Stimulated activated CD4-positive, alpha-beta T cell treated with anti-CD3 and anti-CD28 coated beads, TNF-alpha, amount 100 ng/mL, for 24 hours (primary cell): ENCODE results near the gene P2RX4.
"Not testable (repeated sequence)": the region's sequence is repeated elsewhere in the genome, so short reads cannot be mapped to it uniquely, and the experiment has no call there.

Experiments
- DNase-seq, 3 experiments: peaks; one replicate each; pipeline ENCODE4 v3.0.0-alpha.2; 2020; ENCODE audit warnings: low read depth in 3 of 3

Gene P2RX4

DNA sequence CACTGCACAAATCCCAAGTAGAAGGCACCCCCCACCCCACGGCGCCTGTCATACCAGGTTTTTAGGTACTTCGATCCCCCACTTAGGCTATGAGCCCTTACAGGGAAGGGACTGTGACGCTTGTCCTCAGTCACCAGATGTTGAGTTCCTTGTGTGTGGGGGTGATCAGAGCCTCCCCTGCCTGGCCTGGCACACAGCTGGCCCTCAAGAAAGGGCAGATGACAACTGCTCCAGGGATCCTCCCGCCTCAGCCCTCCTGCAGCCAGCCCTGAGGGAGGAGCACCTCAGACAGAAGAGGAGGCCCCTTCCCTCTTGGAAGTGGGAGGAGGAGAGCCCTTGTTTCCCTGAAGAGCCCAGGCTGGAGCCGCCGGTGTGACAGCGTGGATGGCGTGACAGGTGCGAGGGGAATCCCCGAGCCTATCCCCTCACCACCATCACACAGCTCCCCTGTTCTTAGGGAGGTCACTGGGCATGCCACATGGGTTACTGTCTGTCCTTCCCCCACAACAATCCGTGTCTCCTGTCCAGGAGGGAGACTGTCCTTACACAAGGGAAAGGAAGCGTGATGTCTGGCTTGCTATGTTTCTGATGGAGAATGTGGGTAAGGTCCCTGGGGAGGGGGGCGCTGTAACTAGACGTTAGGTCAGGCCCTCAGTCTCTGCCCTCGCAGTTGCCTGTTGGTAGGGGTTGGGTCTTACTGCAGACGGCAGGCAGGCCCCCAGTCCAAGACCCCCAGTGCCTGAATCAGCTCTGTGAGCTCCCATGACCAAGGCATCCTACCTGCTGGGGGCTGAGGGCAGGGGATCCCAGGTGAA is 31.4 kb downstream of the P2RX4 start:
- no peak for DNase-seq

DNA sequence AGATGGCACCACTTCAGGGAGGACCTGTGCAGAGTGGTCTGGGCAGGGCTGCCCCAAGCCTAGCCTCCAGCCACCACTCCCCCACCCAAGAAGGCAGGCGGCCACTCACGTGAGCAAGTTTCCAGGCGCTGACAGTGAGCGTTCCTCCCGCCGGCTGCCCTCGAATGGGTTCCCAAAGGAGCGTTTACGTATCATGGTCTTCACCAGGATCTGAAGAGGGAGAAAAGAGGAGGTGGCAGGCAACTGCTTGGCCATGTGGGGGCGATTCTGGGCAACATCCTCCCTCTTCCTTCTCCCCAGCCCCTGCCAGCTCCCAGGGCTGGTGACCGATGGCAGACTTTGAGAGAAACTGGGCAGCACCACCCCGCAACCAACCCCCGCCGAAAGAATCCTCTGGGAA is 35.1 kb downstream of the P2RX4 start:
- no peak for DNase-seq

DNA sequence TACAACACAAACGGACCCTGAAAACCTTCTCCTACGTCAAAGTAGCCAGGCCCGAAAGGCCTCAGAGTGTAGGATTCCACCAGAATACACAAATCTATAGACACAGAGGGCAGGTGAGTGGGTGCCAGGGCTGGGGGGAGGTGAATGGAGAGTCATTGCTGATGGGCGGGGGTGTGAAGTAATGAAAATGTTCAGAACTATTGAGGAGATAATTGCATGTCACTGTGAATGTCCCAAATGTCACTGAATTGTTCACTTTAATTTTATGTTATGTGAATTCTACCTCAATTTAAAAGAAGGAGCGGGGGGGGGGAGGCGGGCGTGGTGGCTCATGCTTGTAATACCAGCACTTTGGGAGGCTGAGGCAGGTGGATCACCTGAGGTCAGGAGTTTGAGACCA is 36.0 kb downstream of the P2RX4 start:
- DNase-seq: no peak

DNA sequence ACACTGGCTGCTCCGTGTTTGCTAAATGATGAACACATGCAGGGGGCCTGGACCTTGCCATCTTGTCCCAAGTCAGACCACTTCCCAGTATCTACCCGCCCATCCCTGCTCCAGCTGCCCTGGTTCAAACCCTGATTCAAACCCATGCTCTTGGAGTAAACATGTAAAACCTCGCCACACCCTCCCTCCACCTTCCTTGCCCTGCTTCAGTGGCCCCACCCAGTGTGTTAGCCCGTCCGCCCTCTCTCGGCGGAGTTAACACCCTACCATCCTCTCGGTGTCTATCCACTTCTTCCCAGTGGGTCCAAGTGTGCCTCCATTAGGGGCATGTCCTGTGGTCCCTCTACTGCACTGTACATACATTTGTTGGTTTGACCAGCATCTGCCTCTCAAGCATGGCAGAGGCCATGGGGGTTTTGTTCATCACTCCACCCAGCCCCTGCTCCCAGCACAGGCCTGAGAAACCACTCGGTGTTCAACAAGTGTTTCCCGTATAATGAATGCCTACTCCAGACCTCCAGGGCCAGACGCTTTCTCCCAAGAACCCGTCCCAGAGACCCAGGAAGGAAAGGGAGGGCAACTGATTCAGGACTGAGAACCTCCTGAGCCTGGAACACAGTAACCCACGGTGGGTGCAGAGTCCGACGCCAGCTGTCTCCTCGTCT is 37.1 kb downstream of the P2RX4 start:
- DNase-seq: no peak

DNA sequence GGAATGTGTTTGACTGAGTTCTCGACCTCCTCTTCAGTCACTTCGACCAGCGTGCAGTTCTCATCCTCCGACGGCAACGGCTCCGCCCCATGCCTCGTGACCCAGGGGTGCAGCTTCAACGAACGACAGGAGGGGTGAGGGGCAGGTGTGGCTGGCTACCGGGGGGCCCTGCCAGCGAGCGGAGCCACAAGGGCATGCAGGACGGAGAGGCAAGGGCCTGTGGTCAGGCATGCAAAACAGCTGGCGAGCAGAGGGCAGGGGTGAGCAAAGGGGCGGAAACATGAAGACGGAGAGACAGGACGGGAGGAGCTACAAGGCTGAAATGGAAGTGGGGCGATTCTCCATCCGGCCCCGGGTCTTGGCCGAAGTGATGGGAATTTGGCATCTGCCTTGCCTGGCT is 38.7 kb downstream of the P2RX4 start:
- no peak for DNase-seq

DNA sequence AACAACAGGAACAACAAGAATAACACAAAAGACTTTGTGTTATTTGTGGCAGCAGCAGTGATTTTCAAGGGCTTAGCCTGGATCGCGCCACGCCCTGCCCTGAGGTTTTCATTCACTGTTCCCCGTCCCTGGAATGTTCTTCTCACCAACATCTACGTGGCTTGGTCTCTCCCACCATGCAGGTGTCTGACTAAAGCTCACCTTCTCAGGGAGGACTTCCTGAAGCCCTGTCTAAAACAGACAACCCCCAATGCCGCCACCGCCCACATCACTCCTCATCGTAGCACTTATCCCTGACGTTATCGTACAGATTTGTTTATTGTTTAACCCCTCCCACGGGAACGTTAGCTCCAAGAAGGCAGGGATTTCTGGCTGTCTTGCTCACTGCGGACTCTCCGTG is 40.4 kb downstream of the P2RX4 start:
- DNase-seq: no peak

DNA sequence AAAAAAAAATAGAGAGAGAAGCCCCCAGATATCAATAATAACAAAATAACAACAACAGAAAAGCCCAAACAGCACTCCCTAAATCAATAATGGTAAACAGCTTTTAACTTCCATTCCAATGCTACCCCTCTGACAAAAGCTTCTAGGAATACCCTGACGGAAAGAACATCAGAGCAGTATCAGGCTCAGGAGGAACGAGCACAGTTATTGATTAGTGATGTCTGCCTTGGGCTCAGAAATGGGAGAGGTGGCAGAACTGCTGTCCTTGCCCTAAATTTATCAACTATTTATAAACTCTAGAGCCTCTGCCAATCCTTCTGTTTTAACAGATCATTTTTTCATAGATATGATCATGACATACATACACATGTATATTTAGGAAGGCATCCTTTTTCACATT is 41.9 kb downstream of the P2RX4 start:
- DNase-seq: no peak

DNA sequence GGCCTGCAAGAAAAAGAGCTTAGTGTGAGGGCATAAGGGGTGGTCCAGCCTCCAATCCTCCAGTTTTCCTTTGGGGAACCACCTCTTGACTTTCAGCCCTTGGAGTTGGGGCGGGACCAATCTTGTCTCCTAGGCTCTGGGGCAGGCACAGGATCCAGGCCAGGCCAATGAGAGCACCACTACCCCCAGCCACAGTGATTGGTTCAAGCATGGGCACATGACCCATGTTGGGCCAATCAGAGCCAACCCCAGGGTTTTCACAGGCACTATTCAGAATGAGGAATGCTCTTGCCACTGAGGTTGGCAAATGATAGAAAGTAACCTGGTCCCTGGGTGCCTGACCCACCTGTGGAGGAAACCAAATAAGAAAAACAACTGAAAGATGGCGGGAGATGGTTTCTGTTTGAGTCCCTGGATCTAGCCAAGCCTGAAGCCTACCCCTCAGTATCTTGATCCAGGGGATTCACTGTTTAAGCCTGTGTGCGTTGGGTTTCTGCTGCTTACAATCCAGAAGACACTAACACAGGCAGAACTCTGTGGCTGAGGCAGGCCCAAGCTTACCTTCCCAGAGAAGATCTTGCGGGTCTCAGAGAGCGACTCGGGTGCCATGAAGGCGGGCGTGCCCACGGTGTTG is 42.9 kb downstream of the P2RX4 start:
- no peak for DNase-seq

DNA sequence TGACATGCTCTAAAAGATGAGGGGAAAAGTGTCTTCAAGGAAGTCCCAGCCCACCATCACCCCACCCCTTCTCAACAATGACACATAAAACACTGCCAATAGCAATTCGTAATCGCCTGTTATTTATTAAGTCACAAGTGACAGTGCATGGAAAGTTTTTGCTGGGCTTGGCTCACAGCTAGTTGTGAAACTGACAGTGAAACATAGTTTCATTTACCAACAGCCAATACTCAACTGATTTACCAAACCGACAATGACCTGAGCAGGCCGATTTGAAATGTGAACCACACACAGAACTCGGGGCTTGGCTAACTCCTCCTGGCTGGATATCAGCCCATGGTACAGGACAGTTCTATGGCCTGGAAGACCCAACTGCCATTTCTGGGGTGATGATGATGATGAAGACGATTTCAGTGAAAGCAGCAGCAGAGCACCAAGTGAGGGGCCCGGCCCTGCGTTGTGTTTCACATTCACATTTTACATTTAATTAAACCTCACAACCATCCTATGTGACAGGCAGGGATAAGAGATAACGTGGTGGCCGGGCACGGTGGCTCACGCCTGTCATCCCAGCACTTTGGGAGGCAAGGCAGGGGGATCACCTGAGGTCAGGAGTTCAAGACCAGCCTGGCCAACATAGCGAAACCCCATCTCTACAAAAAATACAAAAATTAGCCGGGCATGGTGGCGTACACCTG is 43.9 kb downstream of the P2RX4 start:
- no peak for DNase-seq

DNA sequence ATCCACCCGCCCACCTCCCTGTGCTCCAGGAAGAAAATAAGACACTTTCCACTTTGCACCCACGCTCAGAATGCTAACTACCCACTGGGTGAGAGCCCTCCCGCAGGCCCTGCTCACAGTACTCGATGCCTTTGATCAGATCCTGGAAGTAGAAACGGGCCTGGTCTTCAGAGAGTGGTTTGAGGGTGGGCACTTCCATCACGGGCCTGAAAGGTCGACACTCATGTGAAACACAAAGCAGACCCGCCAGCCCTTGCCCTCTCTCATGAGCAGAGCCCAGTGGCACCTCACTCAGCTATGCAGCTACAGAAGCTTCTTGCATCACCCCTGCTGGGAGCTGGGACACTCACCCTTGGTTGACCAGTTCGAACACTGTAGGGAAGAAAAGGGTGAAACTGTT is 45.5 kb downstream of the P2RX4 start:
- no peak for DNase-seq

DNA sequence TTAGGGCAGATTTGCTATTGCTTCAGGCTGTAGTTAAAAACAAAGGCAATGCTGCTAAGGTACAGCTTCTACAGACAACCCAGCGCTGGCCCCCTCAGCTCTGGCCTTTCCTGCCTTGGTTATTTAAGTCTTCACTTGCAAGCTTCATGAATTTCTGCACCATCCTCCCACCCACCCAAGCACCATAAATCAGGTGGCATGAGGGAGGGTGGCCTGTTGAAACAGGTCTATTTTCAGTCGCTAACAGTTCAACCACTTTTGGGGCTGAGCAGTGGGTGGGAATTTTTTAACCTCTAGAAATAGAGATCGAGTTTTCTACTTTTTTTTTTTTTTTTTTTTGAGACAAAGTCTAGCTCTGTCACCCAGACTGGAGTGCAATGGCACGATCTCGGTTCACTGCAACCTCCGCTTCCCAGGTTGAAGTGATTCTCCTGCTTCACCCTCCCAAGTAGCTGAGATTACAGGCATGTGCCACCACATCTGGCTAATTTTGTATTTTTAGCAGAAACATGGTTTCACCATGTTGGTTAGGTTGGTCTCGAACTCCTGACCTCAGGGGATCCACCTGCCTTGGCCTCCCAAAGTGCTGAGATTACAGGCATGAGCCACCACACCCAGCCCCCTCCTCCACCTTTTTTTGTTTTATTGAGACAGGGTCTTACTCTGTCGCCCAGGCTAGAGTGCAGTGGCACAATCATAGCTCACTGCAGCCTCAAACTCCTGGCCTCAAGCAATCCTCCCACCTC is 47.9 kb downstream of the P2RX4 start:
- not testable (repeated sequence) for DNase-seq

DNA sequence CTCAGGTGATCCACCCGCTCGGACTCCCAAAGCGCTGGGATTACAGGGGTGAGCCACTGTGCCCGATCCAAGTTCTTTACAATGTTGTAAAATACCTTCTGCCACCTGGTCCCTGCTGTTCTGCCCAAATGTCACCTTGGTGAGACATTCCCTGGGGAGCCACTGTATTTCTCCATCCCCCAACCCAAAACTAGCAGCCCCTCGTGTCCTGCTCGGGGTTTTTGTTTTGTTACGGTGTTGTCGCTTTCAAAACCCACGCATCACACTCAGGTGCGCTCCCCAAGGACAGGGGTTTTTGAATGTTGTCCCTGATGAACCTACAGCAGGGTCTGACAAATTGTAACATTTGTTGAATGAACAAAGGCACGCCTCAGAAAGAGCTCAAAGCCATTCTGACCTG is 49.1 kb downstream of the P2RX4 start:
- DNase-seq: no peak

DNA sequence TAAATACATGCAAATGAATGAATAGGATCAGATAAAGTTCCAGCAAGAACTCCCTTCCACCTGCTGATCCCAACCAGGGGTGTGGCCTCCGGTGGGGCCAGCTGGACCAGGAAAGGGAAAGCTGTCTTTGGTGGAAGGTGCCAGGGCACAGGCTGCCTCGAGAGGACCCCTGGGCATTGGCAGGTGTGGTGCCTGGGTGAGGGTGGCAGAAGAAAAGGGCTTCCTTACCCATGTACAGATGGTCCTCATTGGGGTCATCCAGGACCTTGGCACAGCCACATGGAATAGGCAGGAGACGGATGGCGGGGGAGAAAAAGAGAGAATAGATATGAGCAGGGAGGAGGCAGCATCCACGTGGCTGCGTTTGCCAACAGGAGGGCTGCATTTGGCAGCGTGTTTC is 50.2 kb downstream of the P2RX4 start:
- DNase-seq: no peak

DNA sequence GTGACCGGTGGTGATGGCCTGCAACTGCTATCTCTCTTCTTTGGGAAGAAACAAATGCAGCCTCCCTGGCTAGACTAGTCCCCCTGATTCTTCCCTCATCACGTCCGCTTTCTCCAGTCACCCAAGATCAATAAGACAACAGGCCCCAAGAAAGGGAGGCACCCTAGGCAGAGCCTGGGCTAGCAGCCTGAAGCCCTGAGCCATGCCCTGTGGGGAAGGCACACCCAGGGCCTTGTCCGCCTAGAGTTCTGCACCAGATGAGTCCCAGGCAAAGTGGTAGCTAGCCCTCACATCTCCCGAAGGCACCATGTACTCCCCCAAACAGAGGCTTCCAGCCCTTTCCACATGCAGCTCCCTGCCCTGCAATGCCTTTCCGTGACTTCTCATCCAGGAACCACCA is 51.5 kb downstream of the P2RX4 start:
- no peak for DNase-seq

DNA sequence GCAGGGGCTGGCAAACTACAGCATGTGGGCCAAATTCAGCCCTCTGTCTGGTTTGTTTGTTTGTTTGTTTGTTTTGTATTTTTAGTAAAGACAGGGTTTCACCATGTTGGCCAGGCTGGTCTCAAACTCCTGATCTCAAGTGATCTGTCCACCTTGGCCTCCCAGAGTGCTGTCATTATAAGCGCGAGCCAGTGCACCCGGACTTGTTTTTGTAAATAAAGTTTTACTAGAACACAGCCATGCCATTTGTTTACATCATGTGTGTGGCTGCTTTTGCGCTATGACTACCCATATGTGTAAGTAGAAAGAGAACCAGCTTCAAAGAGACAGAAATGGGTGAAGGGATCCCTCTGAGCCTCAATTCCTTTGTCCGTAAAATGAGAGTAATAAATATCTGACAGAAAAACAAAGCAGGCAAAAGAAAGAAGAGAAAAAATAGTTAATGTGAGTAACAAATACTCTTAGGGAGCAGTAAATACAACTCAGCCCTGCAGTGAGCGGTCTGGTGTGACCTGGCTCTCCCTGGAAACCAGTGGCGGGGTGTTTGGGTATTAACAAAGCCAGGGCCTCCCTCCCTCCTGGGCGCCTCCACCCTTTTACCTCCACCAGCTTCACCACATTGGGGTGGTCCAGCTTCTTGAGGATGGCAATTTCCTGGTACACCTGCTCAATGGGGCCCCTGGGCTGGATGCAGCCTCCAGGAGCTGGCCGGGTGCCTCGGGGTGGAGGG is 53.4 kb downstream of the P2RX4 start:
- no peak for DNase-seq

DNA sequence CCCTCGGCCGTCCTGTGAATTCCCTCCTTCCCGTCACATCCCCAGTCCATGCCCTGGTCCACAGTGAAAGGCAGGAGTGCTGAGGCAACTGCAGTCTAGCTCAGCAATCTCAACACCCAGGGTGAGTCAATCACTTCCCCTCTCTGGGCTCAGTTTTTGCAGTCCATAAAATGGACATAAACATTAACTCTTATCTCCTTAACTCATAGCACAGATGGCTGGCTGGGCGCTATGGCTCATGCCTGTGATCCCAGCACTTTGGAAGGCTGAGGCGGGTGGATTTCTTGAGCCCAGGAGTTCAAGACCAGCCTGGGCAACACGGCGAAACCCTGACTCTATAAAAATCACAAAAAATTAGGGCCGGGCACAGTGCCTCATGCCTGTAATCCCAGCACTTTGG is 54.2 kb downstream of the P2RX4 start:
- DNase-seq: no peak

DNA sequence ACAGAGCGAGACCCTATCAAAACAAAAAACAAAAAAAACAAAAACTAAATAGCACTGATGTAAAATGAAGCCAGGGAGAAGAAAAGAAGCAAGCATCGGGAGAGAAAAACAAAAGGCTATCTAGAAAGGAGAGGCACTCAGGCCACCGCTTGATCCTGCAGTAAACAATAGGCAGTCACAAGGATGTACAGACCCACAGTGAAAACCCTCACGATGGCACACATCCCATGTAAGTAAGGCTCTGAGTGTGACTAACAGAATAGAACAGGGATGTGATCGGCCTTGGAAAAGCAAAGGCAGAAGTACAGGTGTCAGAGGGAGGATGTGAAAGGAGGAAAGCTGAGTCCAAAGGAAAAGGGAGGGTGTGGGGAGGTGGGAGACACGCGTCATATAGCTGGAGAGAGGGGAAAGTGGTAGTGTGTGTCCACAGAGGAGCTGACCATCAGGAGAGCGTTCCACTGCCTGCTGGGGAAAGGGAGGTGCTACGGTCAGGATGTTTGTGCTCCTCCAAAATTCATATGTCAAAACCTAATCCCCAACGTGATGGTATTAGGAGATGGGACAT is 55.1 kb downstream of the P2RX4 start:
- no peak for DNase-seq

DNA sequence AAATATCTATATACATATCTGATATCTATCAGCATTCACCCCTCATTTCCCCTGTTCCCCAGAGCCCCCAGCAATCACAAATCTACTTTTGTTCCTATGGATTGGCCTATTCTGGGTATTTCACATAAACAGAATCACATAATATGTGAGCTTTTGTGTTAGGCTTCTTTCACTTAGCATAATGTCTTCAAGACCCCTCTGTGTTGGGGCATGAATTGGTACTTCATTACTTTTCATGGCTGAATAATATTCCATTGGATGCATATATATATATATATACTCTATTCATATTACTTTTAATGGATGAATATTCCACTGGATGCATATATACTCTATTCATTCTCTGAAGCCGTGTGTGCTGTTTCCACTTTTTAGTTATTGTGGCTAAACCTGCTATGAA is 57.9 kb downstream of the P2RX4 start:
- no peak for DNase-seq

DNA sequence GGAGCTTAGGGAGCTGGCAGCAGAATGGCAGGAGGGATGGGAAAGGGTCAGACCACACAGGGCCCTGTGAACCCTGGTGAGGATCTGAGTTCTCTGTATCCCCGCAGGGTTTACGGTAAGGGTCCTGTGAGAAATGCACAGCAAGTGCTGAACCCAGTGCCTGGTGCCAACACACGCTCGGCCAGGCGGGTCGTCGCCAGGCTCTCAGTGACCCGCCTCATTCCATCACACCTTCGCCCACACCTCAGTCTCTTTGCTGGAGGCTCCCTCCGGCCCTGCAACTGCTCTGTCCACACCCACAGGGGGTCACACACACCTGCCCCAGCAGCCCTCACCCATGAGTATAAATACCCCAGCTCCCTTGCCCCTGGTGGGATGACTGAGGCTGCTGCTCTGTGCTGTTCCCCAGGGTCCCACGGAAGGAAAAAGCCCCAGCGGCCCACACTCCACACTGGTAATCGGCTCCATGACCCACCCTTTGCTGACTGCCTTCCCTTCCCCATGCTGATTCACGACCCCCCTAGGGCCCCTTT is 63.5 kb downstream of the P2RX4 start:
- DNase-seq: no peak

DNA sequence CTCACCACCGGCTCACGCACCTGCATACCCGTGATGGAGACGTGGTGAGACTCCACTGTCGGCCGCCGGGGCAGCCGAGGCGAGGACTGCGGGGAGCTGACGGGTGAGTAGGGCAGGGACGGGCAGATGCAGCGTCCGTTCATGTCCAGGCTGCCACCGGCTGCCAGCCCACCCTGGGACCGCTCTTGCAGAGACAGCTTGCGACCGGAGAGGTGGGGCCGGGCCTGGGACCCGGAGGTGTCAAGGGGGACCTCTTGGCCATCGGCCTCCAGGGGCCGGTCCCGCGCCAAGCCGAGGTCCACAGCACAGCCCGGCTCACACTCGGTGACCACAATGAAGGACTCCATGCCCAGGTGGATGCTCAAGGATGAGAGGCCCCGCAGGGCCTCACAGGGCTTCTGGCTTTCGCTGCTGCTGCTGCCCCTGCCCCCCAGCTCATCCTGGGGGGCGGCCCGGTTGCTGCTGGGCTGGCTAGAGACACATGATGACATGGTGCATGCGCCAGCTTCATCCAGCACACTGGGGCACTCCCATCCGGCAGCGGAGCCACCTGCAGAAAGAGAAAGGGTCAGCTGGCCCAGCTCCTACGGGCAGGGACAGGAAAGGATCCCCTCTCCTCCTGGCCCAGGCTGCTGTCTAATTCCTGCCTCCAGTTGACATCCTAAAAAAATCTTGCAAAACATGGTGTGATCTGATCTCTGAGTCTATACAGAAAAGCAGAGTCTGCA is 64.3 kb downstream of the P2RX4 start:
- DNase-seq: no peak
